Mucosa of rectum (tissue), 2 donors: ENCODE data around the gene TBX20.
"Not testable (repeated sequence)": the region's sequence is repeated elsewhere in the genome, so short reads cannot be mapped to it uniquely, and the experiment has no call there.

ENCODE experiments used
- H3K27ac ChIP-seq, 2 donors: one replicate each; pipeline ENCODE4 v1.7.0; 2013; ENCODE audit warnings: inconsistent platforms in 2 of 2, low read depth in 2 of 2, low read length in 2 of 2
- H3K27me3 ChIP-seq, 2 donors: one replicate each; pipeline ENCODE4 v1.7.0; 2013; ENCODE audit warnings: low read length in 2 of 2; ENCODE audit not compliant: control insufficient read depth in 2 of 2, insufficient read depth in 2 of 2
- H3K36me3 ChIP-seq, 2 donors: one replicate each; pipeline ENCODE4 v1.7.0; 2013; ENCODE audit warnings: low read length in 2 of 2; ENCODE audit not compliant: control insufficient read depth in 2 of 2, insufficient read depth in 2 of 2
- H3K4me1 ChIP-seq, 2 donors: one replicate each; pipeline ENCODE4 v1.7.0; 2013; ENCODE audit warnings: low read length in 2 of 2, mild to moderate bottlenecking in 1 of 2; ENCODE audit not compliant: control insufficient read depth in 2 of 2, insufficient read depth in 2 of 2
- H3K4me3 ChIP-seq, 2 donors: one replicate each; pipeline ENCODE4 v1.7.0; 2013; ENCODE audit warnings: low read length in 2 of 2
- H3K9ac ChIP-seq, 2 donors: one replicate each; pipeline ENCODE4 v1.7.0; 2013; ENCODE audit warnings: low read length in 2 of 2, low read depth in 1 of 2, mild to moderate bottlenecking in 1 of 2
- H3K9me3 ChIP-seq, 2 donors: one replicate each; pipeline ENCODE4 v1.7.0; 2013; ENCODE audit warnings: low read length in 2 of 2; ENCODE audit not compliant: control insufficient read depth in 2 of 2
- donor health status: healthy.
- donor health status: Normal muscosa, but diverticular disease.

TBX20 gene

GRCh38 chr7:35172131-35172530, 81.8 kb downstream of the TBX20 start:
- not testable (repeated sequence) for H3K4me3 ChIP-seq, H3K27me3 ChIP-seq, H3K9me3 ChIP-seq, H3K27ac ChIP-seq, H3K4me1 ChIP-seq, H3K9ac ChIP-seq, H3K36me3 ChIP-seq

- not testable (repeated sequence) for H3K4me3 ChIP-seq, H3K27ac ChIP-seq, H3K27me3 ChIP-seq, H3K36me3 ChIP-seq, H3K4me1 ChIP-seq, H3K9ac ChIP-seq, H3K9me3 ChIP-seq
These were observed 86.2 kb downstream of the TBX20 start for GRCh38 chr7:35167658-35168057.

DNA sequence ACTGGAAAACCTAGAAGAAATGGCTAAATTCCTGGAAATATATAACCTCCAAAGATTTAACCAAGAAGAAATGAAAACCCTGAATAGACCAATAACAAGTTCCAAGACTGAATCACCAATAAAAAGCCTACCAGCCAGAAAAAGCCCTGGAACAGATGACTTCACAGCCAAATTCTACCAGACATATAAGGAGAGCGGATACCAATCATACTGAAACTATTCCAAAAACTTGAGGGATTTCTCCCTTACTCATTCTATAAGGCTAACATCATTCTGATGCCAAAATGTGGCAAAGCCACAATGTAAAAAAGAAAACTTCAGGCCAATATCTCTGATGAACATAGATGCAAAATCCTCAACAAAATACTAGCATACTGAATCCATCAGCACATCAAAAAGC, 86.7 kb downstream of the TBX20 start:
- H3K36me3 ChIP-seq, H3K27me3 ChIP-seq, H3K27ac ChIP-seq, H3K9me3 ChIP-seq, H3K4me1 ChIP-seq, H3K9ac ChIP-seq, H3K4me3 ChIP-seq: not testable (repeated sequence)

DNA sequence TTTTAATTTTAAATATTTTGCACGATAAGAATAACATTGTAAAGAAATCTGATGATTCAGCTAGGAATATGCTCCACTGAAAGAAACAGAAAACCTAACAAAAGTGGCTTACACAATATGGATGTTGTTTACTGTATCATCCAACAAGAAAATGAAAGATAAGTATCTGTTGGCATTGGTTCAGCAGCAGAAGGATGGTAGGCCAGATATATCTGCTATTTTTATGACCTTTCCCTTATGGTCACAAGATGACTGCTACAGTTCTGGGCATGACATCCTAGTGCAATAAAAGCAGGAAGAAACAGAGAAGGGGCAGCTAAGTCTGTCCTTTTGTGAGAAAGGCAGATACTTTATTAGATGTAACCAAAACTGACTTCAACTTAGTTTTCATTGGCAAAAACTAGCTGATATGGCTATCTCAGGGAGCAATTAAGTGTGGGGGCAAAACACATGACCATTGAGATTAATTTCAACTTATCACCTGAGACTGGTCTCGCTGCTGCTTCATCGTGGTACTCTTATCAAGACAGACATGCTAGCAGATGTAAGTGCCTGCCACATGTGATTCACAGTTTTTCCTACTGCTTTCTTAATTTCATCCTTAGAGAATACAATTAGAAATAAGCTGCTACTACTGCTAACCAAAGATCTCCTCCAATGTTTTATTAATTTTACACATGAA, 92.7 kb downstream of the TBX20 start:
- H3K4me3 ChIP-seq, H3K27me3 ChIP-seq, H3K9ac ChIP-seq, H3K27ac ChIP-seq, H3K4me1 ChIP-seq, H3K9me3 ChIP-seq, H3K36me3 ChIP-seq: not testable (repeated sequence)
